GM23338 (cell line): Measurements from ENCODE around the gene UGT1A1. TPM values are rescaled to one million over a fixed set of nuclear protein-coding genes. Genes with fewer than 3 reads are reported as not detected.

Experiments used
- ATAC-seq: fragments of 200-7000 bp; cut with Tn5 transposase; 3 replicates; pipeline ENCODE4 v1.9.1; 2020
- DNase-seq: peaks from one replicate; pipeline ENCODE4 v3.0.0-alpha.2; 2015; ENCODE audit warnings: low spot score
- H2AFZ ChIP-seq: fragments of 200-600 bp; sonication (generic); 2 replicates; pipeline ENCODE4 v1.8.0; 2016; ENCODE audit warnings: antibody characterized with exemption, mild to moderate bottlenecking, moderate library complexity
- H3F3A ChIP-seq: fragments of 200-600 bp; sonication (generic); replicated peaks from 2 replicates; pipeline ENCODE4 v1.8.0; 2017; ENCODE audit warnings: antibody characterized with exemption, mixed run types, low read depth
- H3K27ac ChIP-seq: fragments of 200-600 bp; sonication (generic); 2 replicates; pipeline ENCODE4 v1.6.1; 2016; ENCODE audit warnings: low read depth
- H3K27me3 ChIP-seq: fragments of 200-600 bp; sonication (generic); 2 replicates; pipeline ENCODE4 v1.8.0; 2016; ENCODE audit warnings: mild to moderate bottlenecking, mixed run types, moderate library complexity; ENCODE audit not compliant: insufficient read depth
- H3K36me3 ChIP-seq: fragments of 200-600 bp; sonication (generic); 2 replicates; pipeline ENCODE4 v1.8.0; 2016; ENCODE audit warnings: mild to moderate bottlenecking; ENCODE audit not compliant: insufficient read depth
- H3K4me1 ChIP-seq: fragments of 200-600 bp; sonication (generic); 2 replicates; pipeline ENCODE4 v1.8.0; 2016; ENCODE audit warnings: mild to moderate bottlenecking, moderate library complexity; ENCODE audit not compliant: insufficient read depth
- H3K4me2 ChIP-seq: fragments of 200-600 bp; sonication (generic); 2 replicates; pipeline ENCODE4 v1.7.1; 2017; ENCODE audit warnings: mixed run types
- H3K4me3 ChIP-seq: fragments of 200-600 bp; sonication (generic); 2 replicates; pipeline ENCODE4 v1.6.1; 2016; ENCODE audit warnings: mixed run types
- H3K79me2 ChIP-seq: fragments of 200-600 bp; sonication (generic); replicated peaks from 2 replicates; pipeline ENCODE4 v1.8.0; 2017; ENCODE audit warnings: mild to moderate bottlenecking; ENCODE audit not compliant: insufficient read depth
- H3K9me2 ChIP-seq: fragments of 200-600 bp; sonication (generic); 2 replicates; pipeline ENCODE4 v1.8.0; 2017; ENCODE audit not compliant: insufficient read depth
- H4K20me1 ChIP-seq: fragments of 200-600 bp; sonication (generic); replicated peaks from 2 replicates; pipeline ENCODE4 v1.8.0; 2017; ENCODE audit warnings: mild to moderate bottlenecking; ENCODE audit not compliant: insufficient read depth
- H3K27ac Mint-ChIP-seq: 2 replicates; pipeline ENCODE4 v1.8.0; 2020; ENCODE audit warnings: inconsistent platforms, mild to moderate bottlenecking, moderate library complexity, mixed read lengths
- H3K27me3 Mint-ChIP-seq: 3 replicates; pipeline ENCODE4 v1.8.0; 2022; ENCODE audit warnings: low read depth, mild to moderate bottlenecking, moderate library complexity, mixed read lengths, inconsistent platforms; ENCODE audit not compliant: insufficient read depth, poor library complexity
- H3K36me3 Mint-ChIP-seq: 3 replicates; pipeline ENCODE4 v1.8.0; 2021; ENCODE audit warnings: low read depth, mild to moderate bottlenecking, inconsistent platforms, moderate library complexity, mixed read lengths
- H3K4me1 Mint-ChIP-seq: 3 replicates; pipeline ENCODE4 v1.8.0; 2020; ENCODE audit warnings: mild to moderate bottlenecking, inconsistent platforms, mixed read lengths
- H3K4me3 Mint-ChIP-seq: 3 replicates; pipeline ENCODE4 v1.8.0; 2021; ENCODE audit warnings: moderate library complexity, mild to moderate bottlenecking, inconsistent platforms, mixed read lengths
- H3K9me3 Mint-ChIP-seq: 3 replicates; pipeline ENCODE4 v1.8.0; 2020; ENCODE audit warnings: moderate library complexity, mild to moderate bottlenecking, inconsistent platforms, mixed read lengths
- CREB1 ChIP-seq: fragments of 250-450 bp; sonication (Bioruptor Pico); IDR thresholded peaks from 2 replicates; pipeline ENCODE4 v1.5.0; 2020; ENCODE audit warnings: low read depth, mild to moderate bottlenecking, moderate library complexity
- EZH2 ChIP-seq: fragments of 200-600 bp; sonication (generic); IDR thresholded peaks from one replicate; pipeline ENCODE4 v1.8.0; 2017; ENCODE audit warnings: antibody characterized with exemption, mild to moderate bottlenecking, low read depth; ENCODE audit not compliant: unreplicated experiment
- EZH2phosphoT487 ChIP-seq: fragments of 200-600 bp; sonication (generic); IDR thresholded peaks from one replicate; pipeline ENCODE4 v1.8.1; 2018; ENCODE audit warnings: antibody characterized with exemption; ENCODE audit not compliant: unreplicated experiment
- JUNB ChIP-seq: IDR thresholded peaks from one replicate; pipeline ENCODE4 v1.6.1; 2016; ENCODE audit warnings: antibody characterized with exemption; ENCODE audit not compliant: unreplicated experiment
- NANOG ChIP-seq: IDR thresholded peaks from 2 replicates; pipeline ENCODE4 v1.6.1; 2016; ENCODE audit warnings: antibody characterized with exemption, borderline replicate concordance
- POLR2AphosphoS5 ChIP-seq: IDR thresholded peaks from 2 replicates; pipeline ENCODE4 v1.6.1; 2016; ENCODE audit warnings: antibody characterized with exemption, low read depth
- STAT1 ChIP-seq: IDR thresholded peaks from one replicate; pipeline ENCODE4 v1.6.1; 2016; ENCODE audit warnings: antibody characterized with exemption; ENCODE audit not compliant: unreplicated experiment
- ZNF114 ChIP-seq: fragments of 250-450 bp; sonication (Bioruptor Pico); IDR thresholded peaks from 2 replicates; pipeline ENCODE4 v1.5.0; 2020; ENCODE audit warnings: mild to moderate bottlenecking, moderate library complexity
- ZNF331 ChIP-seq: fragments of 250-450 bp; sonication (Bioruptor Pico); IDR thresholded peaks from 2 replicates; pipeline ENCODE4 v1.5.0; 2020; ENCODE audit warnings: low read depth, mild to moderate bottlenecking, moderate library complexity
- polyA plus RNA-seq: library from polyadenylated mRNA; unstranded; fragments of >200 nt; fragmentation: Nextera tagmentation; extraction: Ambion mirVana; gene quantifications from 2 replicates; pipeline ENCODE4 v1.2.1, GENCODE V29; 2016
- total RNA-seq: library from RNA; depleted of rRNA; stranded (reverse); fragments of >200 nt; shearing (Covaris generic); gene quantifications from 2 replicates; pipeline ENCODE4 v1.2.3, GENCODE V29; 2014
- TF ChIP-seq, protein P1 (sequence below), 2 experiments: fragments of 200-600 bp in 1 of 2; sonication (generic) in 1 of 2; conservative IDR thresholded peaks; 2 replicates each; pipeline versions ENCODE4 v1.5.1 to v1.6.1; 2016 to 2017; ENCODE audit warnings: antibody characterized with exemption in 2 of 2, low read depth in 2 of 2, mild to moderate bottlenecking in 2 of 2, moderate library complexity in 1 of 2
- TF ChIP-seq, protein P2 (sequence below): fragments of 250-450 bp; sonication (Bioruptor Pico); IDR thresholded peaks from 2 replicates; pipeline ENCODE4 v1.5.0; 2020; ENCODE audit warnings: mild to moderate bottlenecking, moderate library complexity
- TF ChIP-seq, protein P3 (sequence below): IDR thresholded peaks from one replicate; pipeline ENCODE4 v1.6.1; 2018; ENCODE audit warnings: antibody characterized with exemption; ENCODE audit not compliant: unreplicated experiment
- TF ChIP-seq, protein P4 (sequence below): IDR thresholded peaks from 2 replicates; pipeline ENCODE4 v1.6.1; 2016; ENCODE audit warnings: antibody characterized with exemption

Gene UGT1A1
- total and polyA plus RNA-seq, 2 experiments from 2014 or later, result not detected

DNA sequence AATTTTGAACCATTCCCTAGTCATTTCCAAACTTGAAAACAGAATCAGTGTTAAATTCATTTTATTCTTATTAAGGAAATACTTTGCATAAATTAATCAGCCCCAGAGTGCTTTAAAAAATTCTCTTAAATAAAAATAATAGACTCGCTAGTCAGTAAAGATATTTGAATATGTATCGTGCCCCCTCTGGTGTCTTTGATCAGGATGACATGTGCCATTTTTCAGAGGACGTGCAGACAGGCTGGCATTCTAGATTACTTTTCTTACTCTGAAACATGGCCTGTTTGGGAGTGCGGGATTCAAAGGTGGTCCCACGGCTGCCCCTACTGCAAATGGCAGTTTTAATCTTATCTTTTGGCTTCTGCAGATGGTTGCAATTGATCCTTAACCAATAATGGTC, 12.5 kb downstream of the UGT1A1 start:
- Mint-ChIP-seq H3K36me3 (peaks cover 4% of the 10 kb centered on the region; the same call in 2 of the 3 replicates), H3K4me3 (no peak overlapping the region), H3K9me3 (peaks cover 22% of the 10 kb centered on the region), H3K4me1 (peaks cover 7% of the 10 kb centered on the region), H3K27me3 (no peaks in the 10 kb centered on the region), H3K27ac (no peak overlapping the region)
- DNase-seq, result no peak
- TF ChIP-seq JUNB (no peak), ZNF114 (CRISPR knock-in tag) (no peak), POLR2AphosphoS5 (no peak), EZH2phosphoT487 (no peak), STAT1 (no peak), EZH2 (no peak), ZNF331 (CRISPR knock-in tag) (no peak), NANOG (no peak), CREB1 (CRISPR knock-in tag) (no peak)
- TF ChIP-seq, protein P1, sequence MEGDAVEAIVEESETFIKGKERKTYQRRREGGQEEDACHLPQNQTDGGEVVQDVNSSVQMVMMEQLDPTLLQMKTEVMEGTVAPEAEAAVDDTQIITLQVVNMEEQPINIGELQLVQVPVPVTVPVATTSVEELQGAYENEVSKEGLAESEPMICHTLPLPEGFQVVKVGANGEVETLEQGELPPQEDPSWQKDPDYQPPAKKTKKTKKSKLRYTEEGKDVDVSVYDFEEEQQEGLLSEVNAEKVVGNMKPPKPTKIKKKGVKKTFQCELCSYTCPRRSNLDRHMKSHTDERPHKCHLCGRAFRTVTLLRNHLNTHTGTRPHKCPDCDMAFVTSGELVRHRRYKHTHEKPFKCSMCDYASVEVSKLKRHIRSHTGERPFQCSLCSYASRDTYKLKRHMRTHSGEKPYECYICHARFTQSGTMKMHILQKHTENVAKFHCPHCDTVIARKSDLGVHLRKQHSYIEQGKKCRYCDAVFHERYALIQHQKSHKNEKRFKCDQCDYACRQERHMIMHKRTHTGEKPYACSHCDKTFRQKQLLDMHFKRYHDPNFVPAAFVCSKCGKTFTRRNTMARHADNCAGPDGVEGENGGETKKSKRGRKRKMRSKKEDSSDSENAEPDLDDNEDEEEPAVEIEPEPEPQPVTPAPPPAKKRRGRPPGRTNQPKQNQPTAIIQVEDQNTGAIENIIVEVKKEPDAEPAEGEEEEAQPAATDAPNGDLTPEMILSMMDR (conservative IDR thresholded peaks at IDR 0.05; ENCODE audit: low read depth in 2 of 2), result no peak
- TF ChIP-seq, protein P2, sequence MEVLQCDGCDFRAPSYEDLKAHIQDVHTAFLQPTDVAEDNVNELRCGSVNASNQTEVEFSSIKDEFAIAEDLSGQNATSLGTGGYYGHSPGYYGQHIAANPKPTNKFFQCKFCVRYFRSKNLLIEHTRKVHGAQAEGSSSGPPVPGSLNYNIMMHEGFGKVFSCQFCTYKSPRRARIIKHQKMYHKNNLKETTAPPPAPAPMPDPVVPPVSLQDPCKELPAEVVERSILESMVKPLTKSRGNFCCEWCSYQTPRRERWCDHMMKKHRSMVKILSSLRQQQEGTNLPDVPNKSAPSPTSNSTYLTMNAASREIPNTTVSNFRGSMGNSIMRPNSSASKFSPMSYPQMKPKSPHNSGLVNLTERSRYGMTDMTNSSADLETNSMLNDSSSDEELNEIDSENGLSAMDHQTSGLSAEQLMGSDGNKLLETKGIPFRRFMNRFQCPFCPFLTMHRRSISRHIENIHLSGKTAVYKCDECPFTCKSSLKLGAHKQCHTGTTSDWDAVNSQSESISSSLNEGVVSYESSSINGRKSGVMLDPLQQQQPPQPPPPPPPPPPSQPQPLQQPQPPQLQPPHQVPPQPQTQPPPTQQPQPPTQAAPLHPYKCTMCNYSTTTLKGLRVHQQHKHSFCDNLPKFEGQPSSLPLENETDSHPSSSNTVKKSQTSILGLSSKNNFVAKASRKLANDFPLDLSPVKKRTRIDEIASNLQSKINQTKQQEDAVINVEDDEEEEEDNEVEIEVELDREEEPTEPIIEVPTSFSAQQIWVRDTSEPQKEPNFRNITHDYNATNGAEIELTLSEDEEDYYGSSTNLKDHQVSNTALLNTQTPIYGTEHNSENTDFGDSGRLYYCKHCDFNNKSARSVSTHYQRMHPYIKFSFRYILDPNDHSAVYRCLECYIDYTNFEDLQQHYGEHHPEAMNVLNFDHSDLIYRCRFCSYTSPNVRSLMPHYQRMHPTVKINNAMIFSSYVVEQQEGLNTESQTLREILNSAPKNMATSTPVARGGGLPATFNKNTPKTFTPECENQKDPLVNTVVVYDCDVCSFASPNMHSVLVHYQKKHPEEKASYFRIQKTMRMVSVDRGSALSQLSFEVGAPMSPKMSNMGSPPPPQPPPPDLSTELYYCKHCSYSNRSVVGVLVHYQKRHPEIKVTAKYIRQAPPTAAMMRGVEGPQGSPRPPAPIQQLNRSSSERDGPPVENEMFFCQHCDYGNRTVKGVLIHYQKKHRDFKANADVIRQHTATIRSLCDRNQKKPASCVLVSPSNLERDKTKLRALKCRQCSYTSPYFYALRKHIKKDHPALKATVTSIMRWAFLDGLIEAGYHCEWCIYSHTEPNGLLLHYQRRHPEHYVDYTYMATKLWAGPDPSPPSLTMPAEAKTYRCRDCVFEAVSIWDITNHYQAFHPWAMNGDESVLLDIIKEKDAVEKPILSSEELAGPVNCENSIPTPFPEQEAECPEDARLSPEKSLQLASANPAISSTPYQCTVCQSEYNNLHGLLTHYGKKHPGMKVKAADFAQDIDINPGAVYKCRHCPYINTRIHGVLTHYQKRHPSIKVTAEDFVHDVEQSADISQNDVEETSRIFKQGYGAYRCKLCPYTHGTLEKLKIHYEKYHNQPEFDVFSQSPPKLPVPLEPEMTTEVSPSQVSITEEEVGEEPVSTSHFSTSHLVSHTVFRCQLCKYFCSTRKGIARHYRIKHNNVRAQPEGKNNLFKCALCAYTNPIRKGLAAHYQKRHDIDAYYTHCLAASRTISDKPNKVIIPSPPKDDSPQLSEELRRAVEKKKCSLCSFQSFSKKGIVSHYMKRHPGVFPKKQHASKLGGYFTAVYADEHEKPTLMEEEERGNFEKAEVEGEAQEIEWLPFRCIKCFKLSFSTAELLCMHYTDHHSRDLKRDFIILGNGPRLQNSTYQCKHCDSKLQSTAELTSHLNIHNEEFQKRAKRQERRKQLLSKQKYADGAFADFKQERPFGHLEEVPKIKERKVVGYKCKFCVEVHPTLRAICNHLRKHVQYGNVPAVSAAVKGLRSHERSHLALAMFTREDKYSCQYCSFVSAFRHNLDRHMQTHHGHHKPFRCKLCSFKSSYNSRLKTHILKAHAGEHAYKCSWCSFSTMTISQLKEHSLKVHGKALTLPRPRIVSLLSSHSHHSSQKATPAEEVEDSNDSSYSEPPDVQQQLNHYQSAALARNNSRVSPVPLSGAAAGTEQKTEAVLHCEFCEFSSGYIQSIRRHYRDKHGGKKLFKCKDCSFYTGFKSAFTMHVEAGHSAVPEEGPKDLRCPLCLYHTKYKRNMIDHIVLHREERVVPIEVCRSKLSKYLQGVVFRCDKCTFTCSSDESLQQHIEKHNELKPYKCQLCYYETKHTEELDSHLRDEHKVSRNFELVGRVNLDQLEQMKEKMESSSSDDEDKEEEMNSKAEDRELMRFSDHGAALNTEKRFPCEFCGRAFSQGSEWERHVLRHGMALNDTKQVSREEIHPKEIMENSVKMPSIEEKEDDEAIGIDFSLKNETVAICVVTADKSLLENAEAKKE, result no peak
- TF ChIP-seq, protein P3, sequence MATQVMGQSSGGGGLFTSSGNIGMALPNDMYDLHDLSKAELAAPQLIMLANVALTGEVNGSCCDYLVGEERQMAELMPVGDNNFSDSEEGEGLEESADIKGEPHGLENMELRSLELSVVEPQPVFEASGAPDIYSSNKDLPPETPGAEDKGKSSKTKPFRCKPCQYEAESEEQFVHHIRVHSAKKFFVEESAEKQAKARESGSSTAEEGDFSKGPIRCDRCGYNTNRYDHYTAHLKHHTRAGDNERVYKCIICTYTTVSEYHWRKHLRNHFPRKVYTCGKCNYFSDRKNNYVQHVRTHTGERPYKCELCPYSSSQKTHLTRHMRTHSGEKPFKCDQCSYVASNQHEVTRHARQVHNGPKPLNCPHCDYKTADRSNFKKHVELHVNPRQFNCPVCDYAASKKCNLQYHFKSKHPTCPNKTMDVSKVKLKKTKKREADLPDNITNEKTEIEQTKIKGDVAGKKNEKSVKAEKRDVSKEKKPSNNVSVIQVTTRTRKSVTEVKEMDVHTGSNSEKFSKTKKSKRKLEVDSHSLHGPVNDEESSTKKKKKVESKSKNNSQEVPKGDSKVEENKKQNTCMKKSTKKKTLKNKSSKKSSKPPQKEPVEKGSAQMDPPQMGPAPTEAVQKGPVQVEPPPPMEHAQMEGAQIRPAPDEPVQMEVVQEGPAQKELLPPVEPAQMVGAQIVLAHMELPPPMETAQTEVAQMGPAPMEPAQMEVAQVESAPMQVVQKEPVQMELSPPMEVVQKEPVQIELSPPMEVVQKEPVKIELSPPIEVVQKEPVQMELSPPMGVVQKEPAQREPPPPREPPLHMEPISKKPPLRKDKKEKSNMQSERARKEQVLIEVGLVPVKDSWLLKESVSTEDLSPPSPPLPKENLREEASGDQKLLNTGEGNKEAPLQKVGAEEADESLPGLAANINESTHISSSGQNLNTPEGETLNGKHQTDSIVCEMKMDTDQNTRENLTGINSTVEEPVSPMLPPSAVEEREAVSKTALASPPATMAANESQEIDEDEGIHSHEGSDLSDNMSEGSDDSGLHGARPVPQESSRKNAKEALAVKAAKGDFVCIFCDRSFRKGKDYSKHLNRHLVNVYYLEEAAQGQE, result no peak
- TF ChIP-seq, protein P4, sequence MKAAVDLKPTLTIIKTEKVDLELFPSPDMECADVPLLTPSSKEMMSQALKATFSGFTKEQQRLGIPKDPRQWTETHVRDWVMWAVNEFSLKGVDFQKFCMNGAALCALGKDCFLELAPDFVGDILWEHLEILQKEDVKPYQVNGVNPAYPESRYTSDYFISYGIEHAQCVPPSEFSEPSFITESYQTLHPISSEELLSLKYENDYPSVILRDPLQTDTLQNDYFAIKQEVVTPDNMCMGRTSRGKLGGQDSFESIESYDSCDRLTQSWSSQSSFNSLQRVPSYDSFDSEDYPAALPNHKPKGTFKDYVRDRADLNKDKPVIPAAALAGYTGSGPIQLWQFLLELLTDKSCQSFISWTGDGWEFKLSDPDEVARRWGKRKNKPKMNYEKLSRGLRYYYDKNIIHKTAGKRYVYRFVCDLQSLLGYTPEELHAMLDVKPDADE, result no peak
- no peaks in the 10 kb centered on the region for H3K4me1 ChIP-seq
- H3K9me2 ChIP-seq, result no peaks in the 10 kb centered on the region
- H3K4me3 ChIP-seq, result no peak overlapping the region
- H4K20me1 ChIP-seq, result no peaks in the 10 kb centered on the region
- H3K27me3 ChIP-seq, result no peaks in the 10 kb centered on the region
- no peak overlapping the region for H3K4me2 ChIP-seq
- H3K36me3 ChIP-seq, result no peaks in the 10 kb centered on the region
- no peak overlapping the region for H2AFZ ChIP-seq
- H3K27ac ChIP-seq, result no peak overlapping the region
- H3K79me2 ChIP-seq, result no peaks in the 10 kb centered on the region
- no peak for ATAC-seq
- no peaks in the 10 kb centered on the region for H3F3A ChIP-seq
